Coronary artery (tissue), 2 donors: Measurements from ENCODE around the gene FBXL4.

Source experiments
- DNase-seq: peaks from one replicate; pipeline ENCODE4 v3.0.0-alpha.2; 2017; ENCODE audit warnings: low spot score
- H3K27ac ChIP-seq, 2 donors: fragments of 200-600 bp; sonication (generic); one replicate each; pipeline ENCODE4 v1.5.1; 2016 to 2019
- H3K4me3 ChIP-seq: fragments of 200-600 bp; sonication (generic); 2 replicates; pipeline ENCODE4 v1.5.1; 2016; ENCODE audit warnings: mild to moderate bottlenecking, moderate library complexity
- TF ChIP-seq, protein P1 (sequence below): fragments of 200-600 bp; sonication (generic); IDR thresholded peaks from one replicate; pipeline ENCODE4 v1.5.1; 2019; ENCODE audit warnings: antibody characterized with exemption

Gene FBXL4

GRCh38 chr6:98970469-98970868, 22.7 kb upstream of the FBXL4 start:
- no peak for DNase-seq
- H3K27ac ChIP-seq = no peak overlapping the region
- TF ChIP-seq, protein P1, sequence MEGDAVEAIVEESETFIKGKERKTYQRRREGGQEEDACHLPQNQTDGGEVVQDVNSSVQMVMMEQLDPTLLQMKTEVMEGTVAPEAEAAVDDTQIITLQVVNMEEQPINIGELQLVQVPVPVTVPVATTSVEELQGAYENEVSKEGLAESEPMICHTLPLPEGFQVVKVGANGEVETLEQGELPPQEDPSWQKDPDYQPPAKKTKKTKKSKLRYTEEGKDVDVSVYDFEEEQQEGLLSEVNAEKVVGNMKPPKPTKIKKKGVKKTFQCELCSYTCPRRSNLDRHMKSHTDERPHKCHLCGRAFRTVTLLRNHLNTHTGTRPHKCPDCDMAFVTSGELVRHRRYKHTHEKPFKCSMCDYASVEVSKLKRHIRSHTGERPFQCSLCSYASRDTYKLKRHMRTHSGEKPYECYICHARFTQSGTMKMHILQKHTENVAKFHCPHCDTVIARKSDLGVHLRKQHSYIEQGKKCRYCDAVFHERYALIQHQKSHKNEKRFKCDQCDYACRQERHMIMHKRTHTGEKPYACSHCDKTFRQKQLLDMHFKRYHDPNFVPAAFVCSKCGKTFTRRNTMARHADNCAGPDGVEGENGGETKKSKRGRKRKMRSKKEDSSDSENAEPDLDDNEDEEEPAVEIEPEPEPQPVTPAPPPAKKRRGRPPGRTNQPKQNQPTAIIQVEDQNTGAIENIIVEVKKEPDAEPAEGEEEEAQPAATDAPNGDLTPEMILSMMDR = no peak
- H3K4me3 ChIP-seq = no peak overlapping the region

DNA sequence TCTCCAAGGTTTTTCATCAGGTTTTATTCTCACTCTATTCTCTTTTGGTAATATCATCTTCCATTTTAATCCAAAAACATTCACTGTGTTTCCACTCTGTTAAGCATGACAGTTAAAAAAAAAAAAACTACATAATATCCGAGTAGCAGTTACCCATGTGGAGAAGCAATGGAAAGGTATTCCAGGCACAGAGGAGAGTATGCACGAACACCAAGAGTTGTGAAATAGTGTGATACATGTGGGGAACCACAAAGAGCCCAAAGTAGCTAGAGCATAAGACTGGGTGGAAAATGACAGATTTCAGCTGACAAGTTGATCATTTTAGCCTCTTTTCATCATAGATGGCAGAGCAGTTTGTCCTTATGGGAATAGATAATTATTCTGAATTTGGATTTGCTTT, 19.9 kb upstream of the FBXL4 start:
- TF ChIP-seq, protein P1 = no peak
- H3K27ac ChIP-seq = no peak overlapping the region
- no peak overlapping the region for H3K4me3 ChIP-seq
- no peak for DNase-seq

GRCh38 chr6:98959631-98960030, 11.9 kb upstream of the FBXL4 start:
- H3K27ac ChIP-seq = no peak overlapping the region
- H3K4me3 ChIP-seq = no peak overlapping the region
- TF ChIP-seq, protein P1 = no peak
- DNase-seq = no peak

GRCh38 chr6:98958776-98959175, 11.0 kb upstream of the FBXL4 start:
- no peak overlapping the region for H3K27ac ChIP-seq
- TF ChIP-seq, protein P1 = no peak
- no peak overlapping the region for H3K4me3 ChIP-seq
- no peak for DNase-seq

- TF ChIP-seq, protein P1 = no peak
Measured at GRCh38 chr6:98957450-98957849, 9.7 kb upstream of the FBXL4 start.

DNA sequence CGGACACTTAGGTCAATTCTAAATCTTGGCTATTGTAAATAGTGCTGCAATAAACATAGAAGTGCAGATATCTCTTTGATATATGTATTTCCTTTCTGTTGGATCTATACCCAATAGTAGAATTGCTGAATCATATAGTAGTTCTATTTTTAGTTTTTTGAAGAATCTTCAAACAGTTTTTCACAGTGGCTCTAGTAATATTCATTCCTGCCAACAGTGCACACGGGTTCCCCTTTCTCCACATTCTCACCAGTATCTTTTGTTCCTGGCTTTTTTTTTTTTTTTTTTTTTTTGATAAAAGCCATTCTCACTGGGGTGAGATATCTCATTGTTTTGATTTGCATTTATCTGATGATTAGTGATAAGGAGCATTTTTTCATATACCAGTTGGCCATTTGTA, 1.8 kb upstream of the FBXL4 start:
- H3K4me3 ChIP-seq = no peak overlapping the region
- TF ChIP-seq, protein P1 = no peak
- no peak overlapping the region for H3K27ac ChIP-seq
- no peak for DNase-seq

More at GRCh38 chr6:98957450-98957849, 9.7 kb upstream of the FBXL4 start:
- no peak overlapping the region for H3K27ac ChIP-seq
- no peak for DNase-seq
- no peak overlapping the region for H3K4me3 ChIP-seq

DNA sequence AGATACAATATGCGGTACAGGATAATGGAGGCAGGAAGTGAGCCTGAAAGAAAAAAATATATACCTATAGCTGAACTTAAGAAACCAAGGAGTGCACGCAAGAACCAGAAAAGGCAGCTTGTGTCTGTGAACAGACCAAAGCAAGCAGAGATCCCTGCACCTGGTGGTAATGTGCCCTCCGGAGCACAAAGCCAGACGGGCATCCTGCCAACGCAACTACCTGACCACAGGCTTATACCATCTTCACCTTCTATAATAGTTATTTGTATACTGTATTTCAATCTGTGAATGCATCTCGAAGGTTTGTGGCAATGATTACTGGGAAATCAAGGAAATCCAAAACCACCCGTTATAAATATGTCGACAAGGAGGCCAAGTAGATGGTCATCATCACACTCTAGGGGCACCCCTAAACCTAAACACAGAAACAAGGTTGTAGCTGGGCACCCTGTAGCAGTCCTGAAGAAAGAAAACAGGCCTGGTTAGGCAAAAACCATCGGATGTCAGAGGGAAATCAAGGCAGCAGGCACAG, 801 bp downstream of the FBXL4 start:
- Histone ChIP-seq H3K4me3 (peak overlapping the region; percentile 96), H3K27ac (peak overlapping the region; percentile 88 to 90)
- TF ChIP-seq, protein P1 = no peak
- no peak for DNase-seq
